LNCaP clone FGC (cell line): Measurements from ENCODE around the gene CCDC60.

Experiments
- DNase-seq: peaks from one replicate; pipeline ENCODE4 v3.0.0-alpha.2; 2011; ENCODE audit warnings: low read depth
- H3K4me3 ChIP-seq: 2 replicates; pipeline ENCODE4 v1.5.1; 2011; ENCODE audit warnings: mild to moderate bottlenecking, low read depth, low read length, control low read depth
- TF ChIP-seq, protein P1 (sequence below): IDR thresholded peaks from 2 replicates; pipeline ENCODE4 v1.5.1; 2012; ENCODE audit warnings: mild to moderate bottlenecking; ENCODE audit not compliant: control insufficient read depth, insufficient read depth; ENCODE audit errors: extremely low read depth

The CCDC60 gene

GRCh38 chr12:119448611-119449131 is 114.1 kb downstream of the CCDC60 start:
- H3K4me3 ChIP-seq, result no peak overlapping the region
- TF ChIP-seq, protein P1, sequence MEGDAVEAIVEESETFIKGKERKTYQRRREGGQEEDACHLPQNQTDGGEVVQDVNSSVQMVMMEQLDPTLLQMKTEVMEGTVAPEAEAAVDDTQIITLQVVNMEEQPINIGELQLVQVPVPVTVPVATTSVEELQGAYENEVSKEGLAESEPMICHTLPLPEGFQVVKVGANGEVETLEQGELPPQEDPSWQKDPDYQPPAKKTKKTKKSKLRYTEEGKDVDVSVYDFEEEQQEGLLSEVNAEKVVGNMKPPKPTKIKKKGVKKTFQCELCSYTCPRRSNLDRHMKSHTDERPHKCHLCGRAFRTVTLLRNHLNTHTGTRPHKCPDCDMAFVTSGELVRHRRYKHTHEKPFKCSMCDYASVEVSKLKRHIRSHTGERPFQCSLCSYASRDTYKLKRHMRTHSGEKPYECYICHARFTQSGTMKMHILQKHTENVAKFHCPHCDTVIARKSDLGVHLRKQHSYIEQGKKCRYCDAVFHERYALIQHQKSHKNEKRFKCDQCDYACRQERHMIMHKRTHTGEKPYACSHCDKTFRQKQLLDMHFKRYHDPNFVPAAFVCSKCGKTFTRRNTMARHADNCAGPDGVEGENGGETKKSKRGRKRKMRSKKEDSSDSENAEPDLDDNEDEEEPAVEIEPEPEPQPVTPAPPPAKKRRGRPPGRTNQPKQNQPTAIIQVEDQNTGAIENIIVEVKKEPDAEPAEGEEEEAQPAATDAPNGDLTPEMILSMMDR, result no peak
- DNase-seq, result no peak

GRCh38 chr12:119450771-119451170 is 116.2 kb downstream of the CCDC60 start:
- no peak overlapping the region for H3K4me3 ChIP-seq
- TF ChIP-seq, protein P1, result no peak
- DNase-seq, result no peak

DNA sequence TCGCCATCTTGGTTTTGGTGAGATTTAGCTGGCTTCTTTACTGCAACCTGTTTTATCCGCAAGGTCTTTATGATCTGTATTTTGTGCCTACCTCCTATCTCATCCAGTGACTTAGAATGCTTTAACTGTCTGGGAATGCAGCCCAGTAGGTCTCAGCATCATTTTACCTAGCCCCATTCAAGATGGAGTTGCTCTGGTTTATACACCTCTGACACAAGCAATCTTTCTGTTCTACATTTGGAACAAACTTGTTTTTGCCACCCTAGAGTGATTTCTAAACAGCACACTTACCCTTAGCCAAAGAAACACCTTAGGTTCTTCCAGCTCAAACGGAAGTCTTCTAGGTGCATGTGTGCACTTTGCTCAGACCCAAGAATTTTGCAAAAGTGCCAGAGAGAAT is 122.3 kb downstream of the CCDC60 start:
- TF ChIP-seq, protein P1, result no peak
- no peak overlapping the region for H3K4me3 ChIP-seq
- DNase-seq, result no peak

- no peak overlapping the region for H3K4me3 ChIP-seq
- TF ChIP-seq, protein P1, result no peak
- no peak for DNase-seq
These were observed 122.7 kb downstream of the CCDC60 start for GRCh38 chr12:119457271-119457670.

DNA sequence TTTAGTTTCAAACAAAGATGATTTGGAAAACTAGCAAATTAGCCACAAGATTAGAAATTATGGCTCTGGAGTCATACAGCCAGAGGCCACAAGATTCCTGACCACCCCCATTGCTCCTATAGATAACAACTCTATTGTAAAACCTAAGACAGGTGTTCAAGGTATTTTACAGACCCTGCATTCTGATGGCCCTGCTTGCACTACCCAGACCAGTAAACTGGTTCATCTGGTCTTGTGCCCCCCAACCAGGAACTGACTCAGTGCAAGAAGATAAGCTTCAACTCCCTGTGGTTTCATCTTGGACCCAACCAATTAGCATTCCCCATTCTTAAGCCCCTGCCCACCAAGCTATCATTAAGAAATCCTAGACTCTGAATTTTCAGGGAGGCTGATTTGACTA is 125.0 kb downstream of the CCDC60 start:
- TF ChIP-seq, protein P1, result no peak
- no peak for DNase-seq
- no peak overlapping the region for H3K4me3 ChIP-seq

- TF ChIP-seq, protein P1, result no peak
These were observed 126.3 kb downstream of the CCDC60 start for GRCh38 chr12:119460876-119461275.

GRCh38 chr12:119461636-119462214 is 127.2 kb downstream of the CCDC60 start:
- TF ChIP-seq, protein P1, result no peak
- H3K4me3 ChIP-seq, result no peak overlapping the region
- DNase-seq, result no peak

More at GRCh38 chr12:119460876-119461275, 126.3 kb downstream of the CCDC60 start:
- H3K4me3 ChIP-seq, result no peak overlapping the region
- DNase-seq, result no peak
